ENCODE measurements around the gene PRR23B.

PRR23B gene

GRCh38 chr3:139006051-139006716, 14.5 kb downstream of the PRR23B start, which contains the start of gene PRR23A:
PRR23A (minus strand) TSS chr3:139006268; CDS start chr3:139006268, 0 bp downstream.
- Histone ChIP-seq H3K4me3 (ENCODE audit: low read length) (no peak within 1 kb of the TSS), H3K27ac (ENCODE audit: low read depth, low read length) (no peak within 1 kb of the TSS), H3K9ac (ENCODE audit: low read length) (no peak within 1 kb of the TSS)

GRCh38 chr3:139005356-139005993, 15.3 kb downstream of the PRR23B start:
- no peaks in the 10 kb centered on the region for H3K36me3 ChIP-seq (ENCODE audit: control insufficient read depth, insufficient read depth, low read length)
- no peaks in the 10 kb centered on the region for H3K27me3 ChIP-seq (ENCODE audit: control insufficient read depth, insufficient read depth, low read length)
- no peak overlapping the region for H3K9ac ChIP-seq (ENCODE audit: low read length)

More at GRCh38 chr3:139006051-139006716, 14.5 kb downstream of the PRR23B start, which contains the start of gene PRR23A:
- no peaks in the 10 kb centered on the region for H3K36me3 ChIP-seq (ENCODE audit: control insufficient read depth, insufficient read depth, low read length)
- H3K4me1 ChIP-seq (ENCODE audit: control insufficient read depth, insufficient read depth, low read length): no peaks in the 10 kb centered on the region
- H3K27me3 ChIP-seq (ENCODE audit: control insufficient read depth, insufficient read depth, low read length): no peaks in the 10 kb centered on the region

GRCh38 chr3:138995706-138996105, 25.0 kb downstream of the PRR23B start:
- no peak overlapping the region for H3K4me3 ChIP-seq (ENCODE audit: low read length)
- no peak overlapping the region for H3K9ac ChIP-seq (ENCODE audit: low read length)
- no peaks in the 10 kb centered on the region for H3K27me3 ChIP-seq (ENCODE audit: control insufficient read depth, insufficient read depth, low read length)
- H3K36me3 ChIP-seq (ENCODE audit: control insufficient read depth, insufficient read depth, low read length): no peaks in the 10 kb centered on the region
- H3K27ac ChIP-seq (ENCODE audit: low read depth, low read length): no peak overlapping the region
- H3K4me1 ChIP-seq (ENCODE audit: control insufficient read depth, insufficient read depth, low read length): no peaks in the 10 kb centered on the region

More at GRCh38 chr3:139005356-139005993, 15.3 kb downstream of the PRR23B start:
- no peak overlapping the region for H3K27ac ChIP-seq (ENCODE audit: low read depth, low read length)
- no peak overlapping the region for H3K4me3 ChIP-seq (ENCODE audit: low read length)
- H3K4me1 ChIP-seq (ENCODE audit: control insufficient read depth, insufficient read depth, low read length): no peaks in the 10 kb centered on the region

GRCh38 chr3:138987181-138987580, 33.5 kb downstream of the PRR23B start:
- H3K4me1 ChIP-seq (ENCODE audit: control insufficient read depth, insufficient read depth, low read length): no peaks in the 10 kb centered on the region
- H3K9ac ChIP-seq (ENCODE audit: low read length): no peak overlapping the region
- no peaks in the 10 kb centered on the region for H3K27me3 ChIP-seq (ENCODE audit: control insufficient read depth, insufficient read depth, low read length)
- no peak overlapping the region for H3K4me3 ChIP-seq (ENCODE audit: low read length)
- no peaks in the 10 kb centered on the region for H3K36me3 ChIP-seq (ENCODE audit: control insufficient read depth, insufficient read depth, low read length)
- H3K27ac ChIP-seq (ENCODE audit: low read depth, low read length): no peak overlapping the region

- Histone ChIP-seq H3K4me1 (ENCODE audit: control insufficient read depth, insufficient read depth, low read length) (no peaks in the 10 kb centered on the region), H3K27me3 (ENCODE audit: control insufficient read depth, insufficient read depth, low read length) (no peaks in the 10 kb centered on the region), H3K4me3 (ENCODE audit: low read length) (no peak overlapping the region), H3K36me3 (ENCODE audit: control insufficient read depth, insufficient read depth, low read length) (no peaks in the 10 kb centered on the region), H3K27ac (ENCODE audit: low read depth, low read length) (no peak overlapping the region), H3K9ac (ENCODE audit: low read length) (no peak overlapping the region)
These were observed 34.8 kb downstream of the PRR23B start for GRCh38 chr3:138985932-138986331.

- Histone ChIP-seq H3K27me3 (ENCODE audit: control insufficient read depth, insufficient read depth, low read length) (no peaks in the 10 kb centered on the region), H3K27ac (ENCODE audit: low read depth, low read length) (no peak overlapping the region), H3K36me3 (ENCODE audit: control insufficient read depth, insufficient read depth, low read length) (no peaks in the 10 kb centered on the region), H3K9ac (ENCODE audit: low read length) (no peak overlapping the region), H3K4me3 (ENCODE audit: low read length) (no peak overlapping the region), H3K4me1 (ENCODE audit: control insufficient read depth, insufficient read depth, low read length) (no peaks in the 10 kb centered on the region)
These were observed 35.9 kb downstream of the PRR23B start for GRCh38 chr3:138984816-138985215.

- no peaks in the 10 kb centered on the region for H3K27me3 ChIP-seq (ENCODE audit: control insufficient read depth, insufficient read depth, low read length)
- no peaks in the 10 kb centered on the region for H3K4me1 ChIP-seq (ENCODE audit: control insufficient read depth, insufficient read depth, low read length)
- no peak overlapping the region for H3K4me3 ChIP-seq (ENCODE audit: low read length)
- H3K27ac ChIP-seq (ENCODE audit: low read depth, low read length): no peak overlapping the region
- H3K9ac ChIP-seq (ENCODE audit: low read length): no peak overlapping the region
- H3K36me3 ChIP-seq (ENCODE audit: control insufficient read depth, insufficient read depth, low read length): no peaks in the 10 kb centered on the region
These were observed 44.7 kb downstream of the PRR23B start for GRCh38 chr3:138976047-138976446.

GRCh38 chr3:138975351-138975750, 45.4 kb downstream of the PRR23B start:
- no peak overlapping the region for H3K27ac ChIP-seq (ENCODE audit: low read depth, low read length)
- no peak overlapping the region for H3K9ac ChIP-seq (ENCODE audit: low read length)
- no peaks in the 10 kb centered on the region for H3K4me1 ChIP-seq (ENCODE audit: control insufficient read depth, insufficient read depth, low read length)
- H3K4me3 ChIP-seq (ENCODE audit: low read length): no peak overlapping the region
- no peaks in the 10 kb centered on the region for H3K36me3 ChIP-seq (ENCODE audit: control insufficient read depth, insufficient read depth, low read length)
- no peaks in the 10 kb centered on the region for H3K27me3 ChIP-seq (ENCODE audit: control insufficient read depth, insufficient read depth, low read length)

GRCh38 chr3:138974462-138974861, 46.3 kb downstream of the PRR23B start:
- H3K27me3 ChIP-seq (ENCODE audit: control insufficient read depth, insufficient read depth, low read length): no peaks in the 10 kb centered on the region
- no peaks in the 10 kb centered on the region for H3K4me1 ChIP-seq (ENCODE audit: control insufficient read depth, insufficient read depth, low read length)
- H3K36me3 ChIP-seq (ENCODE audit: control insufficient read depth, insufficient read depth, low read length): no peaks in the 10 kb centered on the region
- no peak overlapping the region for H3K9ac ChIP-seq (ENCODE audit: low read length)
- H3K27ac ChIP-seq (ENCODE audit: low read depth, low read length): no peak overlapping the region
- H3K4me3 ChIP-seq (ENCODE audit: low read length): no peak overlapping the region

- Histone ChIP-seq H3K27me3 (ENCODE audit: control insufficient read depth, insufficient read depth, low read length) (no peaks in the 10 kb centered on the region), H3K9ac (ENCODE audit: low read length) (no peak overlapping the region), H3K4me1 (ENCODE audit: control insufficient read depth, insufficient read depth, low read length) (no peaks in the 10 kb centered on the region), H3K27ac (ENCODE audit: low read depth, low read length) (no peak overlapping the region), H3K4me3 (ENCODE audit: low read length) (no peak overlapping the region), H3K36me3 (ENCODE audit: control insufficient read depth, insufficient read depth, low read length) (no peaks in the 10 kb centered on the region)
These were observed 47.8 kb downstream of the PRR23B start for GRCh38 chr3:138972941-138973340.

GRCh38 chr3:138971766-138972320, 48.9 kb downstream of the PRR23B start:
- no peak overlapping the region for H3K4me3 ChIP-seq (ENCODE audit: low read length)
- no peaks in the 10 kb centered on the region for H3K4me1 ChIP-seq (ENCODE audit: control insufficient read depth, insufficient read depth, low read length)
- H3K27me3 ChIP-seq (ENCODE audit: control insufficient read depth, insufficient read depth, low read length): no peaks in the 10 kb centered on the region
- no peak overlapping the region for H3K9ac ChIP-seq (ENCODE audit: low read length)
- H3K36me3 ChIP-seq (ENCODE audit: control insufficient read depth, insufficient read depth, low read length): no peaks in the 10 kb centered on the region
- H3K27ac ChIP-seq (ENCODE audit: low read depth, low read length): no peak overlapping the region

Data from rectal smooth muscle tissue (tissue), 1 donor.